COLO668 (cell line): Measurements from ENCODE around the gene TNFRSF18.
A peak's percentile ranks its signal among the peaks of the same experiment; 100 is the strongest.

Source experiments
- DNase-seq: peaks from one replicate; lab custom pipeline; 2025; ENCODE audit not compliant: unreplicated experiment; lab: John Stamatoyannopoulos, UW

TNFRSF18 gene

DNA sequence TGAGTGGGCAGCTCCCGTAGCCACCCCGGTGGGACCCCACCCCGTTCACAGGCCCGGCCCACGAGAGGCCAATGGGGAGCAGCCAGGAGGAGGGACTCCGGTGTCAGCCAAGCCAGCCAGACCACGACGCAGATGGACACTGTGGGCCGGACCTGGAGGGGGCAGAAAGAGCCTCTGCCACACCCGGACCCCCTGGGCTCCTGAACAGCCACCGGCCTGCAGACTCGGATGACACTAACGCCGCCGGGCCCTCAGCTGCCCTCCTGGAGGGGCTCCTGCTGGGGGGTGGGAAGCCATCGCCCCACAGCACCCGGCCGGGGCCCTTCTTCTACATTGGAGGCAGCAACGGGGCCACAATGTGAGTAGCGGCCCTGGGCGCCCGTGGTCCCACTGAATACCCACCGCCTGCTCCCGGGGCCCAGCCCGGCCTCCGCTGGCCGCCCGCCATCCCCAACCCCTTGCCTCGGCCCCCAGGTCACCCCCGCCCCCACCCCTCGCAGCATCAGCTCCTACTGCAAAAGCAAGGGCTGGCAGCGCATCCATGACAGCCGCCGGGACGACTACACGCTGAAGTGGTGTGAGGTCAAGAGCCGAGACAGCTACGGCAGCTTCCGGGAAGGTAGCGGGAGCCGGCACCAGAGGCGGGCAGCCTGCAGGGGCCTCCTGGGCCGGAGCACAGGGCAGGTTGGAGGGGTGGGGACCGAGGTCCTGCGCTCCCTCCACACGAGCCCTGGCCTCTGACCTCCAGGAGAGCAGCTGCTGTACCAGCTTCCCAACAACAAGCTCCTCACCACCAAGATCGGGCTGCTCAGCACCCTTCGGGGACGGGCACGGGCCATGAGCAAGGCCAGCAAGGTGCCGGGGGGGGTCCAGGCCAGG is 26.2 kb downstream of the TNFRSF18 start:
- DNase-seq: no peak

DNA sequence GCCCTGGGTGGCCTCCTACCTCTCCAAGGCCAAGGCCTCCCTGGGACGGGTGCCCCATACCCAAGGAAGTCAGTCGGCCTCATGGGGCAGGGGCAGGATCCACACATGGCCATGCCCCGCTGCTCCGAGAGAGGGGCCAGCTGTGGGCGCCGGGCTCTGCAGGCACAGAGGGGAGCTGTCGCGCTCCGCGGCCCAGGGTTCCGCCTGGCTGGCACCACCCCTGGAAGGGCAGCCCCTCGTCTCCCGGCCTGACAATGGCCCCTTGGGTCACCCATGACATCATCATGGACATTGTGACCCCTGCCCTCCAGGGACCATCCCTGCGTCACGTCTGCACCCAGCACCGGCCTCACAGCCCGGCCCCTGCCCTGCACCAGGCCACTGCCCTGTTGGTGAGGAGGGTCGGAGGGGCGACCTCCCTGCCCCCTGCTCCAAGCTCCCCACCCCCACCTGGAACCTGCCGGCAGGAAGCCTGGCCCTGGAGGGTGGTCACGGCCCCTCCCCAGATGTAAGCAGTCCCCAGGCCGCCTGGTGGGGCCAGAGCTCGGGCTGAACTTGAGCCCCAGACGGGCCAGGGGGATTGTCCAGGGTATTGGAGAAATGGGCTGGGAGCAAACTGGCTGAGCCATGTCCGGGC is 26.9 kb downstream of the TNFRSF18 start:
- no peak for DNase-seq

- no peak for DNase-seq
Observed at GRCh38 chr1:1178794-1179331, 27.5 kb downstream of the TNFRSF18 start.

DNA sequence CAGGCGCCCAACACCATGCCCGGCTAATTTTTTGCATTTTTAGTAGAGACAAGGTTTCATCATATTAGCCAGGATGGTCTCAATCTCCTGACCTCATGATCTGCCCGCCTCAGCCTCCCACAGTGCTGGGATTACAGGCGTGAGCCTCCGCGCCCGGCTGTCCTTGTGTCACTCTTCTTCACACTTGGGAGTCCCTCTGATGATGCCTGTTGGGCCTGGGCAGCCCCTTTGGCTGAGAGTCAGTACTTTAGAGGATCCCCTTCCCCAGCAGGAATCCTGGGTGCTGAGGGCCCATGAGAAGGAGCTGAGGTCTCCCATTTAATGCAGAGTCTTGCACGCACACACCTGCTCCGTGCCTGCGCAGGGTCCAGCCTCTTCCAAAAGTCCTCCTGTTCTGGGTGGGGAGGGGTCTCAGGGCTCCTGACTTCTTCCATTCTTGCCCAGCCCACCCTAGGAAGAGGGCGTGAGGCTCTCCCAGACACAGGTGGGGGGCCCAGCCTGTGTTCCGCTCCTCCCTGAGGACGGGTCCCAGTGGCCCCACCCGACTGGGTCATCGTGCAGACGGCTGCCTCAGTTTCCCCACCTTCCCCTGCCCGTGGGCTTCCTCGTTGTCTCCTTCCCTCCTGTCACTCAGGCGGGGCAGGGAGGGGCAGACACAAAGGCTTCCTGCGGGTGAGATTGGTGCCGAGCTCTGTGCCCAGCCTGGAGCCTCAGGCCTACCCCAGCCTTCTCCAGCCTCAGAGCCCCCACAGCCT is 28.8 kb downstream of the TNFRSF18 start:
- DNase-seq: no peak

DNA sequence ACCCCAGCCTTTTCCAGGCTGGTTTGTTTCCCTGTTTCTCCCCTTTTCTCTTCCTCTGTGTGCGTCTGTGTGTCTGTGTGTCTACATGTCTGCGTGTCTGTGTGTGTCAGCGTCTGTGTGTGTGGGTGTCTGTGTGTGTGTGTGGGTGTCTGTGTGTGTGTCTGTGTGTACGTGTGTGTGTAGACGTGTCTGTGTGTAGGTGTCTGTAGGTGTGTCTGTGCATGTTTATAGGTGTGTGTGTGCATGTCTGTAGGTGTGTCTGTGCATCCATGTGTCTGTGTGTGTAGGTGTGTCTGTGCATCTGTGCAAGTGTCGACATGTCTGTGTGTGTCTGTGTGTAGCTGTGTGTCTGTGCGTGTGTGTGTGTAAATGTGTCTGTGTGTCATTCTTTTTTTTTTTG is 29.5 kb downstream of the TNFRSF18 start:
- no peak for DNase-seq

DNA sequence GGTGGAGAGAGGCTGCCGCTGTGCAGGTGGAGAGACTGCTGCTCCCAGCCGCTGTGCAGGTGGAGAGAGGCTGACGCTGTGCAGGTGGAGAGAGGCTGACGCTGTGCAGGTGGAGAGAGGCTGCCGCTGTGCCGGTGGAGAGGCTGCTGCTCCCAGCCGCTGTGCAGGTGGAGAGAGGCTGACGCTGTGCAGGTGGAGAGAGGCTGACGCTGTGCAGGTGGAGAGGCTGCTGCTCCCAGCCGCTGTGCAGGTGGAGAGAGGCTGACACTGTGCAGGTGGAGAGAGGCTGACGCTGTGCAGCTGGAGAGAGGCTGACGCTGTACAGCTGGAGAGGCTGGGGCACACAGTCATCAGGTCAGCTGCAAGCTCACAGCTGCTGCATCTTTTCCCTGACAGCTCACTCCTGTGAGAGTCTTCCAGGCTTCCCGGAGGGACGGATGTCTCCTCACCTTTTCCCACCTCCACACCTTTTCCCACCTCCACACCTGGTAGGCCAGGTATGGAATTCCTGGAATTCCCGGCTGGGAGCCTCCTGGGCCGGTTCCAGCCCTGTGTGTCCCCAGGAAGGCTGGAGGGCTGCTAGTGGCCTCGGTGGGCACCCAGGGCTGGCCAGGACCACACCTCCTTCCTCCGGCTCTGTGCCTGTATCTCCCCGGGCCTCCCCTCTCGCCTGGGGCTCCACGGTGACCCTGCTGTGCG is 30.2 kb downstream of the TNFRSF18 start:
- peak; percentile 88 for DNase-seq

- peak; percentile 94 for DNase-seq
Observed at GRCh38 chr1:1175221-1176062, 30.9 kb downstream of the TNFRSF18 start.

GRCh38 chr1:1173793-1174415 is 32.5 kb downstream of the TNFRSF18 start, which contains the start of gene TTLL10:
TSS of gene TTLL10 (plus strand) at chr1:1173880. CDS start at chr1:1179216, 5,336 bp downstream.
- DNase-seq: peak; percentile 66

- DNase-seq: no peak
Observed at GRCh38 chr1:1173061-1173792, 33.2 kb downstream of the TNFRSF18 start.

GRCh38 chr1:1171546-1172340 is 34.6 kb downstream of the TNFRSF18 start:
- DNase-seq: no peak

- no peak for DNase-seq
Observed at GRCh38 chr1:1171161-1171545, 35.2 kb downstream of the TNFRSF18 start.

GRCh38 chr1:1170215-1171091 is 35.9 kb downstream of the TNFRSF18 start:
- no peak for DNase-seq

GRCh38 chr1:1169429-1170214 is 36.8 kb downstream of the TNFRSF18 start:
- DNase-seq: peak; percentile 54

DNA sequence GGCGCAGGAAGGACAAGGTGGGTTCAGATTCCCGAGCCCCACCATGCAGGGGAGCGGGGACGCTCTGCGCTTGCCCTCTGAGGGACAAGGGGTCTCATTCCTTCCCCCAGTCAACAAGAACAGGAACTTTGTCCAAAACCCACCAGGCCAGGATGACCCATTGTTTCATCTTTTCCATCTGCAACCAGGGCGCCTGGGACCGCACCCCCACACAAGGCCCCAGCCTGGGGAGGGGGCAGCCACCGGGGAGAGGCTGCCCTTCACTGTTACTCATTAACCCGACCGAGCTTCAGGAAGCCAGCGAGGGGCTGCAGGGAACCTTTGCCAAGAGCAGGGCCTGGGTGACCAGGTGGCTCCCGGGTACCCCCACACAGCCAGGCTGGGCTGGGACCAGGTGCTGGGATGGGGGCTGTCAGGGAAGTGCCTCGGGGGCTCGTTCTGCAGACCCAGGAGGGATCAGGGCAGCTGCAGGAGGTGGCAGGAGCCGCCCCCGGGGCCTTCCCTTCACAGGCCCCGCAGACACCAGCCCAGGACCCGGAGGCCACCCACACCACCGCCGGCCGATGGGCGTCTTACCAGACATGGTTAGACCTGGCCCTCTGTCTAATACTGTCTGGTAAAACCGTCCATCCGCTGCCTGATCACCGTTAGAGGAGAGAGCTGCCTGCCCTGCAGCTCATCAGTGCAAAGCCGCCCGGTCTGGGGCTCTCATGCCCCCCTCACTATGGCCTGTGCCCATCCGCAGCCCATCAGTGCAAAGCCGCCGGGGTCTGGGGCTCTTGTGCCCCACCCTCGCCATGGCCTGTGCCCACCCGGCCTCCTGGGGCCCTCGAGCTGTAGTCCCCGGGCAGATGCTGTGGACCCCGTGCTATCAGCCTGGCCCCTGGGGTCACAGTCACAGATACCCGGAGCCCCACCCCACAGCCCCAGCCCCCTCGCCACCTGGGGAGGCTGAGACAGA is 37.7 kb downstream of the TNFRSF18 start:
- peak; percentile 82 for DNase-seq

DNA sequence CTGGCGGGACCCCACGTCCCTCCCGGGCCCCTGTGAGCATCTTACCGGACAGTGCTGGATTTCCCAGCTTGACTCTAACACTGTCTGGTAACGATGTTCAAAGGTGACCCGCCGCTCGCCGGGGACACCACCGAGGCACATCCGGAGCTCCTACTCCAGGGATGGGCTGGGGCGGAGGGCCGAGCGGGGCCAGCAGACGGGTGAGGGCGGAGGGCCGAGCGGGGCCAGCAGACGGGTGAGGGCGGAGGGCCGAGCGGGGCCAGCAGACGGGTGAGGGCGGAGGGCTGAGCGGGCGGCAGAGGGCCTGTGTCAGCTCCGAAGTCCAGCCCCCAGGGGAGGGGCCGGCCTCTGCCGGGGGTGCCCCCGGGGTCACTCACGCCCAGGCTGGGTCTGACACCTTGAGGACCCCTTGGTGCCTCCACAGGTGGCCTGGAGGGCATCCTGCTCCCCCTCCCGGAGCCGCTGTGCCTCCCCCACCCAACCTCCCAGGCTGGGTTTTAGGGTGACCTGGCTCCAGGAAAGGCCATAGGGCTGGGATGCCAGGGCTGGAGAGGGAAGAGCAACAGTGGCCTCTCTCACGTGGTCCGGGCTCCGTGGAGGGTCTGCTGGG is 38.4 kb downstream of the TNFRSF18 start:
- no peak for DNase-seq
